Peyer's patch (tissue), 4 donors: Measurements from ENCODE around the gene TLL2. TPM values are rescaled to one million over a fixed set of nuclear protein-coding genes. Genes with fewer than 3 reads are reported as not detected.

Source experiments
- DNase-seq, 3 donors: peaks; one replicate each; pipeline ENCODE4 v3.0.0-alpha.2; 2017 to 2019
- H3K27ac ChIP-seq, 4 donors: fragments of 200-600 bp; sonication (generic); one replicate each; pipeline ENCODE4 v1.5.1; 2016 to 2019
- H3K27me3 ChIP-seq, 2 donors: fragments of 200-600 bp; sonication (generic); one replicate each; pipeline ENCODE4 v1.5.1; 2019
- H3K36me3 ChIP-seq, 3 donors: fragments of 200-600 bp; sonication (generic); one replicate each; pipeline ENCODE4 v1.5.1; 2016 to 2019
- H3K4me1 ChIP-seq, 4 donors: fragments of 200-600 bp; sonication (generic); one replicate each; pipeline ENCODE4 v1.5.1; 2016 to 2019
- H3K4me3 ChIP-seq, 4 donors: fragments of 200-600 bp; sonication (generic); 1 replicate in 3 of 4; 2 replicates in 1 of 4; pipeline ENCODE4 v1.5.1; 2016 to 2019; ENCODE audit warnings: mild to moderate bottlenecking in 1 of 4
- H3K9me3 ChIP-seq, 4 donors: fragments of 200-600 bp; sonication (generic); one replicate each; pipeline ENCODE4 v1.5.1; 2016 to 2019; ENCODE audit warnings: mild to moderate bottlenecking in 1 of 4
- POLR2A ChIP-seq, 2 donors: fragments of 450-650 bp; IDR thresholded peaks; one replicate each; pipeline ENCODE4 v1.5.1; 2017; ENCODE audit warnings: antibody characterized with exemption in 2 of 2, mild to moderate bottlenecking in 2 of 2, moderate library complexity in 2 of 2
- total RNA-seq, 4 donors: library from RNA; depleted of rRNA; stranded (reverse); fragments of >200 nt; gene quantifications; one replicate each; pipeline ENCODE4 v1.1.0, GENCODE V29; 2016
- TF ChIP-seq, protein P1 (sequence below), 6 experiments: fragments of 450-650 bp in 4 of 6; fragments of 200-600 bp in 2 of 6; sonication (generic) in 1 of 6; IDR thresholded peaks; one replicate each; pipeline ENCODE4 v1.5.1; 2017 to 2019; ENCODE audit warnings: antibody characterized with exemption in 6 of 6, mild to moderate bottlenecking in 3 of 6, moderate library complexity in 1 of 6

The TLL2 gene
- total RNA-seq, 4 donors from 2014 or later: 0.27 to 0.83 (median 0.38) TPM; not detected in 1

DNA sequence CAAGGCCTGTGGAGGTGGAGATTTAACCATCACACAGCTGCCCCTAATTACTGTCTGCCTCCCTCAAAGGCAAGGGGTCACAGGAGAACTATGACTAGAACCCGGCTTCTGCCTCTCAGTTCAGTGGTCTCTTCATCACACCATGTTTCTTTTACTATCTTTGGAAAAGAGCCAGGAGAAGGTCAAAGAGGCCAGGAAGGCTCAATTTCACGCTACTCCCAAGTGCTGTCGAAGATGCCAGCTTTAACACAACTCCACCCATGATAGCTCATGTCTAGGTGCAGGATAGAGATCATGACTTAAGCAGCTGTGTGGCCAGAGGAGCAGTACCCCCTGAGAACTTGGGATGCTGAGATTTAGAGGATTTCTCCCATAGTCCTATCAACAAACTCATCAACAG, 94.4 kb downstream of the TLL2 start:
- Histone ChIP-seq H3K27me3 (no peaks in the 10 kb centered on the region), H3K4me3 (no peak overlapping the region), H3K36me3 (no peaks in the 10 kb centered on the region), H3K4me1 (no peaks in the 10 kb centered on the region), H3K27ac (no peak overlapping the region), H3K9me3 (no peaks in the 10 kb centered on the region)
- DNase-seq: no peak
- TF ChIP-seq POLR2A (IDR thresholded peaks at IDR 0.05): no peak
- TF ChIP-seq, protein P1, sequence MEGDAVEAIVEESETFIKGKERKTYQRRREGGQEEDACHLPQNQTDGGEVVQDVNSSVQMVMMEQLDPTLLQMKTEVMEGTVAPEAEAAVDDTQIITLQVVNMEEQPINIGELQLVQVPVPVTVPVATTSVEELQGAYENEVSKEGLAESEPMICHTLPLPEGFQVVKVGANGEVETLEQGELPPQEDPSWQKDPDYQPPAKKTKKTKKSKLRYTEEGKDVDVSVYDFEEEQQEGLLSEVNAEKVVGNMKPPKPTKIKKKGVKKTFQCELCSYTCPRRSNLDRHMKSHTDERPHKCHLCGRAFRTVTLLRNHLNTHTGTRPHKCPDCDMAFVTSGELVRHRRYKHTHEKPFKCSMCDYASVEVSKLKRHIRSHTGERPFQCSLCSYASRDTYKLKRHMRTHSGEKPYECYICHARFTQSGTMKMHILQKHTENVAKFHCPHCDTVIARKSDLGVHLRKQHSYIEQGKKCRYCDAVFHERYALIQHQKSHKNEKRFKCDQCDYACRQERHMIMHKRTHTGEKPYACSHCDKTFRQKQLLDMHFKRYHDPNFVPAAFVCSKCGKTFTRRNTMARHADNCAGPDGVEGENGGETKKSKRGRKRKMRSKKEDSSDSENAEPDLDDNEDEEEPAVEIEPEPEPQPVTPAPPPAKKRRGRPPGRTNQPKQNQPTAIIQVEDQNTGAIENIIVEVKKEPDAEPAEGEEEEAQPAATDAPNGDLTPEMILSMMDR (IDR thresholded peaks at IDR 0.05): no peak

DNA sequence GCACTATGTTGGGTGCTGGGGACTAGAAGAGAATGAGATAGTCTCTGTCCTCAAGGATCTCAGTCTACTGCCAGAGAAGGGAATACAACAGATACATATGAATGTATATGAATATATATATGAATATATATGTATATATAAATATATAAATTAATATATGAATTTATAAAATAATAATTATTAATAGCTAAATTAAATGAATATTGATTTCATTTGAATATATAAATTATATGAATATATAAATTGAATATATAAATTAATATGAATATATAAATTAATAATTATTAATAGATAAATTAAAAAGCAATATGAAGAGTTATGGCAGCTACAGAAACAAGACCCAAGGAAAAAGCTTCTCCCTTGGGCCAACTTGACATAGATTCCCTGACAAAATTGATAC, 95.1 kb downstream of the TLL2 start:
- Histone ChIP-seq H3K27me3 (no peaks in the 10 kb centered on the region), H3K36me3 (no peaks in the 10 kb centered on the region), H3K4me3 (no peak overlapping the region), H3K9me3 (no peaks in the 10 kb centered on the region), H3K27ac (no peak overlapping the region), H3K4me1 (no peaks in the 10 kb centered on the region)
- DNase-seq: no peak
- no peak for TF ChIP-seq POLR2A (IDR thresholded peaks at IDR 0.05)
- TF ChIP-seq, protein P1 (IDR thresholded peaks at IDR 0.05): no peak

DNA sequence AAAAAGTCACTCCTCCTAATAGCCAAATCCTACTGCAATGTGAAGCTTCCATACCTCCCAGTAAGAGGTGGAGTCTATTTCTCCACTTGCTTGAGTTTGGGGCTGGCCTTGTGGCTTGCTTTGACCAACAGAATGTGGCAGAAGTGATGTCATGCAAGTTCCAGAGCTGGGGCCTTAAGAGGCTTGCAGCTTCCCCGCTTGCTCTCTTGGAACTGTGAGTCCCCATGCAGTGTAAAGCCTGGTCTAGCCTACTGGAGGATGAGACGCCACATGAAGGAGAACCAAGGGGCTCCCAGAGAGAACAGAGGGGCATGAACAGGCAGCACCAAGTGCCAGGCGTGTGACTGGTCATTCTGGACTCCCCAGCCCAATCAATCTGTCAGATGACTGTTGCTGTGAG, 96.3 kb downstream of the TLL2 start:
- no peaks in the 10 kb centered on the region for H3K36me3 ChIP-seq
- H3K4me3 ChIP-seq: no peak overlapping the region
- no peak for DNase-seq
- no peaks in the 10 kb centered on the region for H3K9me3 ChIP-seq
- no peak overlapping the region for H3K27ac ChIP-seq
- no peak for TF ChIP-seq POLR2A (IDR thresholded peaks at IDR 0.05)
- TF ChIP-seq, protein P1 (IDR thresholded peaks at IDR 0.05): no peak
- H3K27me3 ChIP-seq: no peaks in the 10 kb centered on the region
- H3K4me1 ChIP-seq: no peaks in the 10 kb centered on the region

DNA sequence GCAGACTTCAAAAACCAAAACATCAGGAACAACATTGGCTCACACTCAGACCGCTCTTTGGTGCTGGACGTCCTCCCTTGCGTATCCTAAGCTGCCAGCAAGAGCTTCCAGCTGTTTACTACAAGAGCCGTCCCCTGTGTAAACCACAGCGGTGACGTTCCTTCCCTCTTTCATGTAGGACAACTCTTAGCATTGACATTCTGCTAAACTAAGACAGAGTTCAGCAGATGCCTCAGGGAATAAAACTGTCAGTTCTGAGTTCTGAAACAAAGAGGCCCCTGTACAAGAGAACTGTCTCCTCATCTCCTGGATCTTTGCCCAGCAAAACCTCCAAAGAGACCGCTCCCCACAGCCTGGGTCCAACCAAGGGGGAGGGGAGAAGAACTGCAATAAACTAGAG, 97.1 kb downstream of the TLL2 start:
- Histone ChIP-seq H3K27ac (no peak overlapping the region), H3K4me3 (no peak overlapping the region), H3K4me1 (no peaks in the 10 kb centered on the region), H3K9me3 (no peaks in the 10 kb centered on the region), H3K36me3 (no peaks in the 10 kb centered on the region), H3K27me3 (no peaks in the 10 kb centered on the region)
- no peak for TF ChIP-seq POLR2A (IDR thresholded peaks at IDR 0.05)
- TF ChIP-seq, protein P1 (IDR thresholded peaks at IDR 0.05): no peak
- no peak for DNase-seq

DNA sequence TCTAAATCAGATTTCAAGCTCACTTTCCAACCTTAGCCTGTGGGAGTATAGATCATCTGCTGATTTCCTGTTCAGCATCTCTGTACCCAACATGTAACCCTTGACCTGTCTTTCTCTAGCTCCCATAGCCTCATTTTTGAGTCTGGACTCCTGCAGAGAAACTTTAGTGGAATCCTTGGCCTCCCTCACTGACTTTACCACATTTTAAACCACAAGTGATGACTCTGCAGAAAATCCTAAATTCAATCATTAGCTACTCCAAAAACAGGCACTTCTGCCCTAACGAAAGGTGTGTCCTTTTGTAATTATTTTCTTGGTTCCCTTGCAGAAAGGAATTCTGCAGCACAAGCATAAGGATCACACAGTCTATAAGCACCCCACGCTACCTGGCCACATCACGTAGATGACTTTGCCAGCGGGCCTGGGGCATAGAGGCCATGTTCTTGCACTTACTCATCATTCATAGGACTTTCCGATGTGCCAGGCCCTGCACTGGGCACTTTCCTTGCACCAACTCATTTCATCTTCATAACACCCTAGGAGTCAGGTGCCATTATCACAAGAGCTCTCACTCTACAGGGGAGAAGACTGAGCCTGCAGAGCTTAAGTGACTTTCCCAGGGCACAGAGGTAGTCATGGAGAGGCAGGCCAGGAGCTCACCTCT, 97.7 kb downstream of the TLL2 start:
- no peaks in the 10 kb centered on the region for H3K27me3 ChIP-seq
- no peaks in the 10 kb centered on the region for H3K9me3 ChIP-seq
- no peaks in the 10 kb centered on the region for H3K36me3 ChIP-seq
- H3K27ac ChIP-seq: no peak overlapping the region
- no peak for TF ChIP-seq POLR2A (IDR thresholded peaks at IDR 0.05)
- TF ChIP-seq, protein P1 (IDR thresholded peaks at IDR 0.05): no peak
- DNase-seq: no peak
- H3K4me1 ChIP-seq: no peaks in the 10 kb centered on the region
- H3K4me3 ChIP-seq: no peak overlapping the region
